Vein endothelial cell (primary cell): ENCODE measurements around the gene STAC3. TPM values are rescaled to one million over a fixed set of nuclear protein-coding genes. Genes with fewer than 3 reads are reported as not detected.

ENCODE experiments used
- small RNA-seq: library from RNA; depleted of rRNA; stranded (forward); fragments of <200 nt; gene quantifications from one replicate; pipeline ENCODE3, GENCODE V24; 2012
- total RNA-seq: library from RNA; depleted of rRNA; stranded (reverse); fragments of >200 nt; gene quantifications from 2 replicates; pipeline ENCODE4 v1.2.3, GENCODE V29; 2012

STAC3 gene
- 0.65 TPM in 1 of 2 replicates, not detected in the other for total RNA-seq

DNA sequence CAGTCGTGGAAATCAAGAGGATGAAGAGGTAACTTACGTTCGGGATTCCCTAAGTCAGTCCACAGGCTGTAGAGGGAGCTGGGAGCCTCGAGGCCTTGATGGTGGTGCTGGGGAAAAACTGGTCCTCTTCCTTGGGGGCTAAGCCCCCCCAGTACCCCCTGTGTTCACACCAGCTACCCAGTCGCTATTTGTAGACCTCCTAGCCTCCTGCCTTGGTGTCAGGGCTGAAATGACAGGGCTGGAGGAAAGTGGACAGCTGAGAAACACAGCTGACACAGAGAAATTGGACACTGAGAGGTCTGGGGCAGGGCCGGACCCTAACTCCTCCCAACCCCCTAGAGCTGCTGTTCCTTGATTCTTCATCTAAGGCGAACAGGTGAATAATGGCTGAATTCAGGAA is at the start of gene STAC3:
Gene STAC3 (minus strand): TSS at position 232 of the 400 bp plus-strand sequence. CDS start 1,551 bp downstream, outside the sequence.

GRCh38 chr12:57229634-57230380 is 21.2 kb downstream of the STAC3 start, which contains the start of gene SHMT2:
Gene SHMT2, plus strand, starts transcription at chr12:57229711. Its CDS starts 68 bp downstream, at chr12:57229779.

DNA sequence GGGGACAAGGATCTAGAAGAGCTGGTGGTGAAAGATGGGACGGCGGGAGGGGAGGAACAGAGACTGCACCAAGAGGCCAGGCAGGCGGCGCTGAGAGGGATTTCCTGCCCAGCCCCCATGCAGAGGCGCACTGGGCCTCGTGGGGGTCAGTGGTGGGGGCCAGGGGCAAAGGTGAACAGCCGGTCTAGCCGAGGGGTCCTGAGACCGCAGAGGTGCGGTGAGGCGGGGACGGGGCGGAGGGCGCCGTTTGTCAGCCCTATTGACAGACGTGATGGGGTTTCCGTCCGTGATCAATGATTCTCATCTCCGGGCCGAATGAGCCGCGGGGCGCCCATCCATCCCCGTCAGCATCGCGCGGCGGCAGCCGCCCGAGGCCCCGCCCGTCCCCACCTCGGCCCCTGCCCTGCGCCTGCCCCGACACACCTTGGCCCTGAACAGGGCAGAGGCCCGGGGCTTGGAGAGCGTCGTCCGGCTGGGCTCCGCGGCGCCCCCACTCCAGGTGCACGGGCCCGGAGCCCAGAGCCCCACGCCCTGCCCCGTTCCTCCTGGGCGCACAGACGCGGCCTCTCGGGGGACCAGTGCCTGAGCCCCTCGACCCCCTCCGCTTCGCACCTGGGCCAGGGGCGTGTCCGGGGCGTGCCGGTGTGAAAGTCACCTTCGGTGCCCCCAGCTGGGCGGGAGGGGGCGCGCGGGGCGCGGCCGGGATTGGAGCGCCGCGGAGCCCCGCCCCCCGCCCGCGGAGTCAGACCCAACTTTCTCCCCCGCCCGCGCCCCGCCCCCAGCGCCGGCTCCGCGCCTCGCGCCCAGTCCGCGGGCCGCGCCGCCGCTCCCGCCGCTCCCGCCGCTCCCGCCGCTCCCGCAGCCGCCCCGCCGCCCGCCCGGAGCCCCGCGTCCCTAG is 34.7 kb downstream of the STAC3 start, which contains the start of gene NXPH4:
Gene NXPH4 (plus strand): TSS at position 781 of the 898 bp plus-strand sequence. CDS start 176 bp downstream, outside the sequence.

Small RNAs within 50 kb of the gene (small RNA-seq; reads per million reads assigned to genes)
- gene MIR1228: 0.13 reads per million

Other genes with a start within 250 kb of the STAC3 start
- gene ZBTB39, start 244.6 kb downstream of the STAC3 start, total RNA-seq: 11.5 and 12.1 TPM in 2 replicates
- gene TAC3, start 234.7 kb downstream of the STAC3 start, total RNA-seq: not detected in 2 replicates
- under 0.01 TPM in 1 of 2 replicates, not detected in the other for gene MYO1A, start 201.1 kb downstream of the STAC3 start, total RNA-seq
- 5.9 and 10.7 TPM in 2 replicates for gene NEMP1, start 172.4 kb downstream of the STAC3 start, total RNA-seq
- 12.0 and 18.9 TPM in 2 replicates for gene NAB2, start 162.1 kb downstream of the STAC3 start, total RNA-seq
- gene STAT6, start 139.8 kb downstream of the STAC3 start, total RNA-seq: 96.0 and 100 TPM in 2 replicates
- 1.6 and 4.6 TPM in 2 replicates for gene LRP1, start 122.7 kb downstream of the STAC3 start, total RNA-seq
- gene LRP1-AS, start 103.6 kb downstream of the STAC3 start, total RNA-seq: not detected in 2 replicates
- 0.19 TPM in 1 of 2 replicates, not detected in the other for gene NXPH4, start 34.4 kb downstream of the STAC3 start, total RNA-seq
- gene SHMT2, start 21.5 kb downstream of the STAC3 start, total RNA-seq: 197 and 216 TPM in 2 replicates
- 13.6 and 22.5 TPM in 2 replicates for gene R3HDM2, start 179.9 kb upstream of the STAC3 start, total RNA-seq
- gene INHBC, start 183.6 kb upstream of the STAC3 start, total RNA-seq: not detected in 2 replicates
- not detected in 2 replicates for gene INHBE, start 204.1 kb upstream of the STAC3 start, total RNA-seq
- gene GLI1, start 208.6 kb upstream of the STAC3 start, total RNA-seq: not detected in 2 replicates
- not detected in 2 replicates for gene ARHGAP9, start 228.7 kb upstream of the STAC3 start, total RNA-seq
- gene MARS1, start 236.9 kb upstream of the STAC3 start, total RNA-seq: 111 and 114 TPM in 2 replicates